K562 (cell line): ENCODE results near the gene SCUBE2. TPM values are rescaled to one million over a fixed set of nuclear protein-coding genes. Genes with fewer than 3 reads are reported as not detected.

ENCODE experiments used
- BCOR ChIP-seq: fragments of 450-650 bp; IDR thresholded peaks from 2 replicates; pipeline ENCODE4 v1.6.1; 2016
- ETS2 ChIP-seq: IDR thresholded peaks from 2 replicates; pipeline ENCODE4 v1.6.1; 2016; ENCODE audit warnings: borderline replicate concordance, missing genetic modification characterization, mild to moderate bottlenecking, moderate library complexity, missing compliant biosample characterization; ENCODE audit not compliant: poor library complexity, severe bottlenecking
- HDAC1 ChIP-seq, 2 experiments: fragments of 450-650 bp; IDR thresholded peaks; 2 replicates each; pipeline ENCODE4 v1.6.1; 2016 to 2017; ENCODE audit warnings: inconsistent platforms in 1 of 2, mild to moderate bottlenecking in 1 of 2, moderate library complexity in 1 of 2
- HMG20B ChIP-seq: fragments of 250-450 bp; sonication (Bioruptor Pico); IDR thresholded peaks from 2 replicates; pipeline ENCODE4 v1.5.0; 2021; ENCODE audit warnings: mild to moderate bottlenecking
- JUND ChIP-seq, 2 experiments: IDR thresholded peaks; 2 replicates in 1 of 2; 3 replicates in 1 of 2; pipeline ENCODE4 v1.6.1; 2011; ENCODE audit warnings: borderline replicate concordance in 2 of 2, low read depth in 2 of 2, low read length in 2 of 2, improper control_type of control experiment in 1 of 2, missing biosample characterization in 1 of 2, missing genetic modification characterization in 1 of 2, missing genetic modification reagents in 1 of 2
- MIER1 ChIP-seq: fragments of 450-650 bp; IDR thresholded peaks from 2 replicates; pipeline ENCODE4 v1.6.1; 2016; ENCODE audit warnings: antibody characterized with exemption, mild to moderate bottlenecking, low read depth
- NR4A1 ChIP-seq, 2 experiments: fragments of 250-450 bp in 1 of 2; fragments of 450-650 bp in 1 of 2; sonication (Bioruptor Pico) in 1 of 2; IDR thresholded peaks; 2 replicates each; pipeline versions ENCODE4 v1.4.0 to v1.6.1; 2016 to 2020; ENCODE audit warnings: mild to moderate bottlenecking in 2 of 2, missing compliant biosample characterization in 1 of 2, missing genetic modification characterization in 1 of 2, moderate library complexity in 1 of 2
- PHF21A ChIP-seq: fragments of 450-650 bp; IDR thresholded peaks from 2 replicates; pipeline ENCODE4 v1.6.1; 2017; ENCODE audit warnings: low read depth, borderline replicate concordance
- PHTF2 ChIP-seq: fragments of 250-450 bp; sonication (Bioruptor Pico); IDR thresholded peaks from 2 replicates; pipeline ENCODE4 v1.5.0; 2021; ENCODE audit warnings: mild to moderate bottlenecking
- POLR2G ChIP-seq: fragments of 200-400 bp; formaldehyde crosslinking; IDR thresholded peaks from 2 replicates; pipeline ENCODE4 v1.6.1; 2017; ENCODE audit warnings: low read depth, mild to moderate bottlenecking, antibody characterized with exemption, low read length, moderate library complexity
- POLR2H ChIP-seq: IDR thresholded peaks from 2 replicates; pipeline ENCODE4 v1.6.1; 2016; ENCODE audit warnings: missing genetic modification characterization, low read depth, mild to moderate bottlenecking, control low read depth, missing compliant biosample characterization, moderate library complexity
- SIRT6 ChIP-seq: IDR thresholded peaks from one replicate; pipeline ENCODE4 v1.6.1; 2012; ENCODE audit warnings: low read depth, mild to moderate bottlenecking, control low read depth, inconsistent platforms, low read length, moderate library complexity
- TAF1 ChIP-seq: IDR thresholded peaks from 2 replicates; pipeline ENCODE4 v1.6.1; 2011; ENCODE audit warnings: mild to moderate bottlenecking, low read length, moderate library complexity; ENCODE audit not compliant: insufficient read depth, control insufficient read depth, severe bottlenecking; ENCODE audit errors: extremely low read depth
- XRCC5 ChIP-seq: fragments of 200-400 bp; formaldehyde crosslinking; IDR thresholded peaks from 2 replicates; pipeline ENCODE4 v1.6.1; 2017; ENCODE audit warnings: low read depth, mild to moderate bottlenecking, low read length
- YBX1 ChIP-seq: fragments of 450-650 bp; IDR thresholded peaks from 2 replicates; pipeline ENCODE4 v1.7.1; 2016; ENCODE audit warnings: mild to moderate bottlenecking
- ZNF780A ChIP-seq: fragments of 250-450 bp; sonication (Bioruptor Pico); IDR thresholded peaks from 2 replicates; pipeline ENCODE4 v1.5.0; 2021; ENCODE audit warnings: mild to moderate bottlenecking
- polyA plus RNA-seq, 8 experiments: library from polyadenylated mRNA; depleted of rRNA in 4 of 8; stranded (reverse) in 5 of 8; unstranded in 3 of 8; fragments of >200 nt; fragmentation: Nextera tagmentation in 2 of 8; fragmentation: Illumina TruSeq in 1 of 8; extraction: Ambion mirVana in 2 of 8; extraction: Trizol in 1 of 8; gene quantifications; 2 replicates each; pipeline versions ENCODE4 v1.2.1 to v1.2.3, GENCODE V29; 2011 to 2014; ENCODE audit warnings: inconsistent platforms in 1 of 8, missing spikeins in 1 of 8
- total RNA-seq, 7 experiments: library from RNA; depleted of rRNA in 6 of 7; stranded (reverse); fragments of >200 nt in 6 of 7; fragmentation: Illumina TruSeq in 2 of 7; extraction: Trizol in 2 of 7; gene quantifications; 2 replicates each; pipeline versions ENCODE4 v1.2.1 to v1.2.3, GENCODE V29; 2011 to 2021; ENCODE audit warnings: low replicate concordance in 1 of 7
- TF ChIP-seq, protein P1 (sequence below): sonication (generic); formaldehyde crosslinking; IDR thresholded peaks from 2 replicates; pipeline ENCODE4 v1.8.0; 2022; ENCODE audit warnings: missing genetic modification reagents, mild to moderate bottlenecking, moderate library complexity, borderline replicate concordance
- TF ChIP-seq, protein P2 (sequence below): fragments of 250-450 bp; sonication (Bioruptor Pico); IDR thresholded peaks from 2 replicates; pipeline ENCODE4 v1.5.0; 2022; ENCODE audit warnings: mild to moderate bottlenecking
- TF ChIP-seq, protein P3 (sequence below): sonication (generic); formaldehyde crosslinking; IDR thresholded peaks from 2 replicates; pipeline ENCODE4 v1.8.0; 2022; ENCODE audit warnings: mild to moderate bottlenecking, missing genetic modification reagents, borderline replicate concordance
- TF ChIP-seq, protein P4 (sequence below): fragments of 450-650 bp; formaldehyde crosslinking; IDR thresholded peaks from 2 replicates; pipeline ENCODE4 v1.4.0; 2020; ENCODE audit warnings: mild to moderate bottlenecking, moderate library complexity

Gene SCUBE2
- total and polyA plus RNA-seq, 9 of the 15 experiments (the other 6 are each of a cell fraction or from before 2014, with no cell fraction given), result 0.06 to 0.40 (median 0.07) TPM; not detected in 6

DNA sequence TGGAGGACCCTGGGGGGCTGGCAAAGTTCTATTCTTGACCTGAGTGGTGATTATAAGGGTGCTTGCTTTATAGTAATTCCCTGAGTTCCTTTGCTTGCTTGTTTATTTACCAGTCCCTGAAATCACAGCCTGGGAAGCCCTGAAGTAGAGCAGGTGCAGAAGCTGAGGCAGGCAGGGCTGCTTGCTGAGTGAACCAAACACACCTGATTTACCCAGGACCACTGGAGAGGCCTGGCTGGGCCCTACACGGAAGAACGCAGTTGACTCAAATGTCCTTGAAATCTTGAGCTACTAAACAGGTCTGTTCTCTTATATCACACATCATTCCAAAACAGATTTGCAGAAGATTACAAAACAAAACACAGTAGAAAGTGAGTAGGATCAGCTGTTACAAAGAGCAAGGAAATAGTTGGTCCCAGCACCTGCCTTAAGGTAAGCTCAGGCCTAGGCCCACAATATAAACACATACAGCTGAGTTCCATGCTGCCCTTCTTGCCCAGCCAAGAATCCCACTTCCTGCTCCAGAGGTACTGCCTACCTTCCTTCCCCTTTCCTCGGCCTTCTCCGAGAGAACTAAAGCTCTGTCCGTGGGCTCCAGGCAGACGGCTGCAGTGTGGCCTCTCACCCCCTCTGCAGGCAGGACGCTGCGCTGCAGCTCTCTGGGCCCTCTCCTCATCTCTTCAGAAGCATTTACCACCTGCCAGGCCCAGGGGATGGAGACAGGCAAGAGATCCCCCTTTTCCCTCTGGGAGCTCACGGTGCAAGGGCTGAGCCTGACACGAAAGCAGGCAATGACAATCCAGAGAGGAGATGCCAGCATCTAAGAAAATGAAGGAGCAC, 46.1 kb upstream of the SCUBE2 start (continued):
- TF ChIP-seq, protein P1, sequence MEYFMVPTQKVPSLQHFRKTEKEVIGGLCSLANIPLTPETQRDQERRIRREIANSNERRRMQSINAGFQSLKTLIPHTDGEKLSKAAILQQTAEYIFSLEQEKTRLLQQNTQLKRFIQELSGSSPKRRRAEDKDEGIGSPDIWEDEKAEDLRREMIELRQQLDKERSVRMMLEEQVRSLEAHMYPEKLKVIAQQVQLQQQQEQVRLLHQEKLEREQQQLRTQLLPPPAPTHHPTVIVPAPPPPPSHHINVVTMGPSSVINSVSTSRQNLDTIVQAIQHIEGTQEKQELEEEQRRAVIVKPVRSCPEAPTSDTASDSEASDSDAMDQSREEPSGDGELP (CRISPR knock-in tag), result peak; percentile 65; the same call in 1 of the 2 replicates
- TF ChIP-seq SIRT6 (no peak), JUND (IDR thresholded peaks at IDR 0.05; ENCODE audit: borderline replicate concordance, low read depth, low read length) (peak; percentile 29; the same call in 1 of the 2 replicates), JUND (tag; IDR thresholded peaks at IDR 0.05; ENCODE audit: borderline replicate concordance, low read depth, low read length) (no peak), HDAC1 (IDR thresholded peaks at IDR 0.05) (no peak), TAF1 (no peak), MIER1 (no peak), NR4A1 (CRISPR knock-in tag; IDR thresholded peaks at IDR 0.05) (no peak), NR4A1 (tag; IDR thresholded peaks at IDR 0.05) (no peak), XRCC5 (no peak), PHTF2 (CRISPR knock-in tag) (no peak), PHF21A (no peak), ETS2 (tag) (no peak), YBX1 (no peak), POLR2H (tag) (no peak), BCOR (no peak), ZNF780A (CRISPR knock-in tag) (no peak), POLR2G (no peak), HMG20B (no peak)
- TF ChIP-seq, protein P2, sequence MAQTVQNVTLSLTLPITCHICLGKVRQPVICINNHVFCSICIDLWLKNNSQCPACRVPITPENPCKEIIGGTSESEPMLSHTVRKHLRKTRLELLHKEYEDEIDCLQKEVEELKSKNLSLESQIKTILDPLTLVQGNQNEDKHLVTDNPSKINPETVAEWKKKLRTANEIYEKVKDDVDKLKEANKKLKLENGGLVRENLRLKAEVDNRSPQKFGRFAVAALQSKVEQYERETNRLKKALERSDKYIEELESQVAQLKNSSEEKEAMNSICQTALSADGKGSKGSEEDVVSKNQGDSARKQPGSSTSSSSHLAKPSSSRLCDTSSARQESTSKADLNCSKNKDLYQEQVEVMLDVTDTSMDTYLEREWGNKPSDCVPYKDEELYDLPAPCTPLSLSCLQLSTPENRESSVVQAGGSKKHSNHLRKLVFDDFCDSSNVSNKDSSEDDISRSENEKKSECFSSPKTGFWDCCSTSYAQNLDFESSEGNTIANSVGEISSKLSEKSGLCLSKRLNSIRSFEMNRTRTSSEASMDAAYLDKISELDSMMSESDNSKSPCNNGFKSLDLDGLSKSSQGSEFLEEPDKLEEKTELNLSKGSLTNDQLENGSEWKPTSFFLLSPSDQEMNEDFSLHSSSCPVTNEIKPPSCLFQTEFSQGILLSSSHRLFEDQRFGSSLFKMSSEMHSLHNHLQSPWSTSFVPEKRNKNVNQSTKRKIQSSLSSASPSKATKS (CRISPR knock-in tag), result no peak
- TF ChIP-seq, protein P3, sequence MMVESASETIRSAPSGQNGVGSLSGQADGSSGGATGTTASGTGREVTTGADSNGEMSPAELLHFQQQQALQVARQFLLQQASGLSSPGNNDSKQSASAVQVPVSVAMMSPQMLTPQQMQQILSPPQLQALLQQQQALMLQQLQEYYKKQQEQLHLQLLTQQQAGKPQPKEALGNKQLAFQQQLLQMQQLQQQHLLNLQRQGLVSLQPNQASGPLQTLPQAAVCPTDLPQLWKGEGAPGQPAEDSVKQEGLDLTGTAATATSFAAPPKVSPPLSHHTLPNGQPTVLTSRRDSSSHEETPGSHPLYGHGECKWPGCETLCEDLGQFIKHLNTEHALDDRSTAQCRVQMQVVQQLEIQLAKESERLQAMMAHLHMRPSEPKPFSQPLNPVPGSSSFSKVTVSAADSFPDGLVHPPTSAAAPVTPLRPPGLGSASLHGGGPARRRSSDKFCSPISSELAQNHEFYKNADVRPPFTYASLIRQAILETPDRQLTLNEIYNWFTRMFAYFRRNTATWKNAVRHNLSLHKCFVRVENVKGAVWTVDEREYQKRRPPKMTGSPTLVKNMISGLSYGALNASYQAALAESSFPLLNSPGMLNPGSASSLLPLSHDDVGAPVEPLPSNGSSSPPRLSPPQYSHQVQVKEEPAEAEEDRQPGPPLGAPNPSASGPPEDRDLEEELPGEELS (CRISPR knock-in tag), result no peak
- TF ChIP-seq, protein P4, sequence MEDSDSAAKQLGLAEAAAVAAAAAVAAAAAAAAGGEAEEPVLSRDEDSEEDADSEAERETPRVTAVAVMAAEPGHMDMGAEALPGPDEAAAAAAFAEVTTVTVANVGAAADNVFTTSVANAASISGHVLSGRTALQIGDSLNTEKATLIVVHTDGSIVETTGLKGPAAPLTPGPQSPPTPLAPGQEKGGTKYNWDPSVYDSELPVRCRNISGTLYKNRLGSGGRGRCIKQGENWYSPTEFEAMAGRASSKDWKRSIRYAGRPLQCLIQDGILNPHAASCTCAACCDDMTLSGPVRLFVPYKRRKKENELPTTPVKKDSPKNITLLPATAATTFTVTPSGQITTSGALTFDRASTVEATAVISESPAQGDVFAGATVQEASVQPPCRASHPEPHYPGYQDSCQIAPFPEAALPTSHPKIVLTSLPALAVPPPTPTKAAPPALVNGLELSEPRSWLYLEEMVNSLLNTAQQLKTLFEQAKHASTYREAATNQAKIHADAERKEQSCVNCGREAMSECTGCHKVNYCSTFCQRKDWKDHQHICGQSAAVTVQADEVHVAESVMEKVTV (CRISPR knock-in tag), result peak; percentile 72
